ENCODE measurements around the gene ARMC9.

DNA sequence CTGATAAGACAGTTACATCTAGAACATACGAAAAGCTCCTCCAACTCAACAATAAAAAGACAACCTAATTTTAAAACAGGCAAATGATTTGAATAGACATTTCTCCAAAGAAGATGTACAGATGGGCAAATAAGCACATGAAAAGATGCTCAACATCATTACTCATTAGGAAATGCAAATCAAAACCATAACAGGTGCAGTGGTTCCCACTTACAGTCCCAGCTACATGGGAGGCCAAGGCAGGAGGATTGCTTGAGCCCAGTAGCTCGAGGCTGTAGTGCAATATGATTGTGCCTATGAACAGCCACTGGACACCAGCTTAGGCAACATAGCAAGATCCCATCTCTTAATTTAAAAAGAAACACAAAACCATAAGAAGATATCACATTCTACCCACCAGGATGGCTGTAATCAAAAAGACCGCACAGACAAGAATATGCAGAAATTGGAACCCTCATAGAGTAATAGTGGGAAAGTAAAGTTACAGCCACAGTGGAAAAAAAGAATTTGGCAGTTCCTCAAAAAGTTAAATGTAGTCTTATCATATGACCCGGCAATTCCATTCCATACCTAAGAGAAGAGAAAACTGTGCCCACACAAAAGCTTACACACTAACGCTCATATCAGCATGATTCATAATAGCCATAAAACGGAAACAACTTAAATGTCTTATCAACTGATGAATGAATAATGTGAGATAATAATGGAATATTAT, 30.5 kb upstream of the ARMC9 start:
- TF ChIP-seq, protein P1, sequence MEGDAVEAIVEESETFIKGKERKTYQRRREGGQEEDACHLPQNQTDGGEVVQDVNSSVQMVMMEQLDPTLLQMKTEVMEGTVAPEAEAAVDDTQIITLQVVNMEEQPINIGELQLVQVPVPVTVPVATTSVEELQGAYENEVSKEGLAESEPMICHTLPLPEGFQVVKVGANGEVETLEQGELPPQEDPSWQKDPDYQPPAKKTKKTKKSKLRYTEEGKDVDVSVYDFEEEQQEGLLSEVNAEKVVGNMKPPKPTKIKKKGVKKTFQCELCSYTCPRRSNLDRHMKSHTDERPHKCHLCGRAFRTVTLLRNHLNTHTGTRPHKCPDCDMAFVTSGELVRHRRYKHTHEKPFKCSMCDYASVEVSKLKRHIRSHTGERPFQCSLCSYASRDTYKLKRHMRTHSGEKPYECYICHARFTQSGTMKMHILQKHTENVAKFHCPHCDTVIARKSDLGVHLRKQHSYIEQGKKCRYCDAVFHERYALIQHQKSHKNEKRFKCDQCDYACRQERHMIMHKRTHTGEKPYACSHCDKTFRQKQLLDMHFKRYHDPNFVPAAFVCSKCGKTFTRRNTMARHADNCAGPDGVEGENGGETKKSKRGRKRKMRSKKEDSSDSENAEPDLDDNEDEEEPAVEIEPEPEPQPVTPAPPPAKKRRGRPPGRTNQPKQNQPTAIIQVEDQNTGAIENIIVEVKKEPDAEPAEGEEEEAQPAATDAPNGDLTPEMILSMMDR (conservative IDR thresholded peaks at IDR 0.05; ENCODE audit: low read depth, low read length), result no peak
- TF ChIP-seq EZH2 (IDR thresholded peaks at IDR 0.05; ENCODE audit: low read length, unreplicated experiment), result no peak

Measured in PC-3 (cell line).